Kasumi-1 (cell line): ENCODE results near the gene SAGE1.
"Not testable (repeated sequence)": the region's sequence is repeated elsewhere in the genome, so short reads cannot be mapped to it uniquely, and the experiment has no call there.

Experiments
- DNase-seq, 2 experiments: peaks; one replicate each; lab custom pipeline; 2025; lab: John Stamatoyannopoulos, UW

SAGE1 gene

GRCh38 chrX:135893294-135893817, at the start of gene SAGE1, which contains the start of gene CT45A10:
Gene SAGE1 (plus strand): TSS chrX:135893716. CDS start chrX:135896243, 2,527 bp downstream.
Gene CT45A10 (minus strand): TSS chrX:135893444. CDS start chrX:135885344, 8,100 bp downstream.
- no peak for DNase-seq

- DNase-seq: not testable (repeated sequence)
Measured at GRCh38 chrX:135854438-135854837, 39.1 kb upstream of the SAGE1 start, which contains the start of gene CT45A8. Gene CT45A8 (minus strand): TSS chrX:135854538. CDS start chrX:135850783, 3,755 bp downstream.

DNA sequence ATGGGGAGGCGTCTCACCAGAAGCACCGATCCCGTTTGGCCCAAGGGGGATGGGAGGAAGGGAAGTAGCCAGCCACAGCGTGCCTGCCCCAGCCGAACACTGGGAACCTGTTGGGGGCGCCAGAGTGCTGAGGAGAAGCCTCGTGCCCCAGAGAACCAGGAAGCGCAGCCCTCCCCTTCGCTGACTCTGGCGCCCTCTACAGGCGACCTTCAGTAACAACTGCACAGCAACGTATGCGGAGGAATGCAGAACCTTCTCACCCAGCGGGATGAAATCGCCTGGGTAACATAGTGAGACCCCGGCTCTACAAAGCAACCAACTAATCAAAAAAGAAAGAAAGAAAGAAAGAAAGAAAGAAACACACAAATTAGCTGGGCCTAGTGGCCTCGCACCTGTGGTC, 21.8 kb upstream of the SAGE1 start, which contains the start of gene CT45A9:
Gene CT45A9 (minus strand): TSS at position 101 of the 400 bp plus-strand sequence. CDS start 3,751 bp downstream, outside the sequence.
- DNase-seq: not testable (repeated sequence)

DNA sequence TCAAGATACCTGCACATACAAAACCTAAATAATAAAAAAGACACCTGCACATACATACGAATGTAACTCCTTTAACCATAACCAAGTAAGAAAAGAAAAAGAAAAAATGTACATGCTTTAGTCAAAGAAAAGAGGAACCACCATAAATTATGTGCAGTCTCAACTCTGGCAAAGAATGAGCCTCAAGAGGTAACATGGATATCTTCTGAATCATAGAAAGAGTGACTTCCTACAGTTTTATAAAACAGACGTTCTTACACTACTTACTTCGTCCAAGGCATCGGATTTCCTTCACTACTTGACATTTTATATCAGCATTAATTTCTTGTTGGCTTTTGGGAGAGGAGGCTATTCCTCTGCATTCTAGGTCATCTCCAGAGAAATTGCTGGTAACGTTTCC, 10.8 kb upstream of the SAGE1 start:
- DNase-seq: not testable (repeated sequence)

- DNase-seq: not testable (repeated sequence)
Measured at GRCh38 chrX:135888230-135888629, 5.3 kb upstream of the SAGE1 start.

GRCh38 chrX:135888976-135889375, 4.5 kb upstream of the SAGE1 start:
- DNase-seq: not testable (repeated sequence)

DNA sequence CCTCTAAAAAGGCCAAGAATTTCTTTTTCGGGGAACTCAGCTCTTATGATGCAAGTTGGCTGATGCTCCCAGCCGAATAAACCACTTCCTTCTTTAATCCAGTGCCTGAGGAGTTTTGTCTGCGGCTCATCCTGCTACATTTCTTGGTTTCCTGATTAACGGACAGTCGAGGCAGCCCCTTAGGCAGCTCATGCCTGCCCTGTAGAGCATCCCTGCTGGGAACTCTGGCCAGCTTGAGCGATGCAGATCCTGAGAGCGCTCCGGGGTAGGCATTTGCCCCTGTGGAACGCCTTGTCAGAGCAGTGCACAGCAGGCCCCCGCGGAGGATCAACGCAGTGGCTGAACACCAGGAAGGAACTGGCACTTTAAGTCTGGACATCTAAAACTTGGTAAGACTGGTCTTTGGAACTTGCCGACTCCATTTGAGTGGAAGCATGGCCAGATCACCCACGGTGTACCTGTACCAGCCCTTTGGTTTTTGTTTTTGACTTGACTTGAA, 3.4 kb upstream of the SAGE1 start:
- DNase-seq: no peak

DNA sequence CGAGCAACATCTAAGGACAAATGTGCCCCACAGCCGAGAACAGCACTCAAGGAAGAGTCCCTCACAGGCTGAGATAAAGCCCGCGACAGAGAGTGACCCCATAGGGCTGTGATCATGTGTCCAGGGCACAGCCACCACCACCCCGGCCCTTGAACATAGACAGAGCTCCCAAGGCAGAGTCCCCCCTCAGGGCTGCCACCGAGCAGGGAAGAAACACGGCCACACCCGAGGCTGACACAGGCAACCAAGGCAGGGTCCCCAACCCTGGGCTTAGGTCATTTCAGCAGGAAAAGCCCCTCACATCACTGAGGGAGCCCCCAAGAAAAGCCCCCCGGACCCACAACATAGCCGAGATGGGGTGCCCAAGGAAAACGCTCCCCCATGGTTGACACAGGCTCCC, 735 bp upstream of the SAGE1 start:
- no peak for DNase-seq

- no peak for DNase-seq
Measured at GRCh38 chrX:135910251-135910650, 16.7 kb downstream of the SAGE1 start.

DNA sequence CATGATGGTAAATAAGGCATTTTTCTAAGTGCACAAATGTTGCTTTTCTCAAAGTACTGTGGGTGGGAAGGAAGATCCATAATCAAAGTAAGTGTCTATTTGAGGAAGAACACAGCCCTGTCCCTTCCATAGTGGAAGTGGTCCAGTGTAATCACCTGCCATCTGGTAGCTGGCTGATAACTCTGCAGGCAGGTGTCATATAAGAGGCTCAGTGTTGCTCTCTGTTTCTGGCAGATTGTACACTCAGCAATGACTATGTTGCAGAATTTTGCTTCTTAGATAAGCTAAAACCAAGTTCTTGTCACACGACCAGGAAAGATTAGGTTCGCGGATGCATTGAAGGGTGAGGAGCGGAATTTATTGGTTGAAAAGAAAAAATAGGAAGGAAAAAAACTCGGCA, 20.9 kb downstream of the SAGE1 start:
- DNase-seq: no peak

GRCh38 chrX:135920516-135920915, 27.0 kb downstream of the SAGE1 start:
- not testable (repeated sequence) for DNase-seq

DNA sequence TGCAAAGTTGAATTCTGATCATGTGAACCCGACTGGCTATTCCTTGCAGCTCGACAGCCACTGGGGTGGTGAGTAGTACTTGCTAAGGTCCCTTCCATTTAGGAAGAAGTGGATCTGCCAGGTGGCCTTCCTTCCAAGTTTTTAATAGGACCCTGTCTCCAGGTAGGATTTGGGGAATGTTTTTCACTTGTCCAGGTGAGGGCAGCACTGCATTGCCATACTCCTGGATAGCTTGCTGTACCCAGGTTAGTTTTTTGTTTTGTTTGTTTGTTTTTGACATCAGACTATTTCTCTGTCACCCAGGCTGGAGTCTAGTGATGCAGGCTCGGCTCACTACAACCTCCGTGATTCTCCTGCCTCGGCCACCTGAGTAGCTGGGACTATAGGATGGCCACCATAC, 29.8 kb downstream of the SAGE1 start:
- no peak for DNase-seq

DNA sequence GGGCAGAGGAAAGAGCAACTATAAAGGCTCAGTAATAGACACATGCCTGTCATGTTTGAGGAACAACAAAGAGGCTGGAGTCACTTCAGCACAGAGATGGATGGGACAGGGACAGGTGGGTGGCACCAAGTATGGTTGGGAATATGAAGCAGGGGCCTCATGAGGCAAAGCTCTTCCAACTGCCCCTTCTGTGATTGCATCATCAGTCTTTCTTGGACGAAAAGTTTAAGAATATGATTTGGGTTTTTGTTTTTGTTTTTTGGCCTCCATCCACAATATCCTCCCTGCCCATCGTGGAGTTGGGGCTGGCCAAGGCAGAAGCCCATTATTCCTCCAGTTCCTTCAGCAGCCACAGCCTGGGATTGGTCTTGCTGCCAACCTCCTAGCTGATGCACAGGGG, 34.4 kb downstream of the SAGE1 start:
- DNase-seq: no peak

GRCh38 chrX:135931644-135932487, 38.4 kb downstream of the SAGE1 start:
- peak; percentile 23 to 28 for DNase-seq

DNA sequence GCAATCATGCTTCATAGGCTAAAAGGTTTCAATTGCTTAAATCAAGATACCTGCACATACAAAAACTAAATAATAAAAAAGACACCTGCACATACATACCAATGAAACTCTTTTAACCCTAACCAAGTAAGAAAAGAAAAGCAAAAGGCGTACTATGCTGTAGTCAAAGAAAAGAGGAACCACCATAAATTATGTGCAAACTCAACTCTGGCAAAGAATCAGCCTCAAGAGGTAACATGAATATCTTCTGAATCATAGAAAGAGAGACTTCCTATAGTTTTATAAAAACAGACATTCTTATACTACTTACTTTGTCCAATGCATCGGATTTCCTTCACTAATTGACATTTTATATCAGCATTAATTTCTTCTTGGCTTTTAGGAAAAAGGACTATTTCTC, 51.0 kb downstream of the SAGE1 start:
- no peak for DNase-seq

DNA sequence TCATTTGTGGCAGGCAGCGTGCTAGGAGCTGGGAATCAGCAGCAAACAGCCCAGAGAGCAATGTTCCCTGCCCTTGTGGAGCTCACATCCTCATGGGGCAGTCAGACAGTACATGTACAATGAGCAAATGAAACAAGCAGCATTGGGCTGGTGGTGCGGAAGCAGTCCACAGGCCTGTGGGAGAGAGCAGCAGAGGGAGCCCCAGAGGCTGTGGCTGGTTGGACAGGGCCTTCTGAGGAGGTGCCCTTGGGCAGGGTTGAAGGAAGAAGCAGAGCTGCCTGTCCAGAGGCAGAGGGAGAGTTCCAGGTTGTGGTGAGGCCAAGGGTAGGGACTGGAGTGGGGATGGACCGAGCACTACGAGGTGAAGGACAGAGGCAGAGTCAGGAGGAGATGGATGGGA, 57.8 kb downstream of the SAGE1 start:
- DNase-seq: no peak
